GM19035 (cell line): ENCODE data around the gene H19.

ENCODE experiments used
- ATAC-seq: cut with Tn5 transposase; IDR thresholded peaks from one replicate; pipeline ENCODE4 v1.9.1; 2021; ENCODE audit not compliant: unreplicated experiment

The H19 gene

GRCh38 chr11:1947592-1948237 lies 49.9 kb downstream of the H19 start:
- ATAC-seq, result no peak

- no peak for ATAC-seq
Measured at GRCh38 chr11:1946812-1947484, 50.7 kb downstream of the H19 start, which contains the start of gene MRPL23. Gene MRPL23, plus strand, starts transcription at chr11:1947332. Its CDS starts 31 bp downstream, at chr11:1947363.
